Measurements from ENCODE around the gene COL18A1.

The COL18A1 gene

DNA sequence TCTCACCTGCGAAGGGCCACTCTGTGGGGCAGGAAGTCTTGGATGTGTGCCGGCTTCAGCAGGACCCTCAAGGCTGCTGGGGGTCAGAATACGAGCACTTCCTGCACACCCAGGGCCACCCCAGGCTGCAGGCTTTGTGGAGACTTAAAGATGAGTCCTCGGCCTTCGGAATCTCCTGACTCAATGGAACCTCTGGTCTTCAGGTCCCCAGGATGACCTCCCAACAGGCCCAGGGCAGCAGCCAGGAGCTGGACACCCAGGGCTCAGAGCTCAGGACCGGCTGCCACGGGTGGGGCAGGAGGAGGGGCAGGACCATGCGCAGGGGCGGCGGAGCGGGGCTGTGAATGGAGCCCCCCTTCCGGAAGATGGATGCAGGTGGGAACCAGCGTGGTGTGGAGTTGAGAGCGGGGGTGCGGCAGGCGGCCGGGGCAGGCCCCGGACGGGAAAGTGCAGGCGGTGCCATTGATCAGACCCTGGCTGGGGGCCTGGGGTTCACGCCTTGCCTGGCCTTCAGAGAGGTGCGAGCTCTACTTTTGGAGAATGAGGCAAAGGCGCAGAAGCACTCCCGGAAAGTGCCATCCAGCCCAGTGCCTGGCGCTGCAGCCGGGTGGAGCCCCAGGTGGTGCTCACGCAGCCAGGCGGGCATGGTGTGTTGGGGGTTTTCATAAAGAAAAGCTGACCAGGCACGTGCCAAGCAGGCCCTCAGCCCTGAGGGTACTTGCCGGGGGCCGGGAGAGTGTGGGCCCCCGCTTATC, 10.4 kb downstream of the COL18A1 start:
- DNase-seq, result no peak

DNA sequence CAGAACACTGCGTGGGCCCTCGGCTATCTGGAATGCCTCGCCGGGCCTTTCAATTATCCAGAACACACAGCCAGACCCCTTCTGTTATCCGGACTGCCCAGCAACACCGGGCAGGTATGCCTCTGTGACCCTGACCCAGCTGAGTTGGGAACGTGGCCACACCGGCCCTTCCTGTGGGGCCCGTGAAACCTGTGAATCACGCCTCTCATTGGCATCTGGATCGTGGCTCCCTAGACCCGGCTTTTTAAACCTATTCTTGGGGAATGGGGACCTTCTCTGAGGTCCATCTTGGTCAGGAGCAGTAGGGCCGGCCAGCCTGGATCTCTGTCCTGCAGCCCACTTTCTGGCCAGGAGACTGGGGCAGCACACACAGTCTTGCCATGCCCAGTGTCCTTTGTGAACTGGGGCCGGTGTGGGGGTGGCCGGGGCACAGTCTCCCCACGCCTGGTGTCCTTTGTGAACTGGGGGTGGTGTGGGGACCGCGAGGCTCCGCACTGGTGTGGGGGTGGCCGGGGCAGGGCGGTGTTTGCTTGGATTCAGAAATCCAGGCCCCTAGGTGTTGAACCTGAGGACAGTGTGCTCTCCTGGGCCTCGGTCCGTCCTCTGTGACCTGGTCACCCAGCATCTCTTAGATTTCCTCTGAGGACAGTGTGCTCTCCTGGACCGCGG, 11.1 kb downstream of the COL18A1 start:
- DNase-seq, result no peak

DNA sequence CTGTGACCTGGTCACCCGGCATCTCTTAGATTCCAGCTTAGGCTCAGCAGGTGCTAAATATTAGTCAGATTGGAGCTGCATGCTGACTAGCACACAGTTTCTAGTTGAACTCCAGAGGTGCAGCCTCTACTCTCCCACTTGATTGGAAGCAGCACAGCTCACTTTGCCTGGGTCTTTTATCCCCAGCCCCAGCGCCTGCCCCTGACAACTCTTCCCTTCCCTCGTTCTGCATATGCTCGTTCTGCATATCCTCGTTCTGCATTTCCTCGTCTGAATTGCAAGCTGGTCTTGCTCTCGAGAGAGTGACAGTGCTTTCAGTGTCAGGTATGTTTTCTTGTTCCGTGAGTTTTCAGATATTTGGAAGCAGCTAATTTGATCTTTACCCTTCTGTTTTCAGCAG, 11.7 kb downstream of the COL18A1 start:
- DNase-seq, result no peak

DNA sequence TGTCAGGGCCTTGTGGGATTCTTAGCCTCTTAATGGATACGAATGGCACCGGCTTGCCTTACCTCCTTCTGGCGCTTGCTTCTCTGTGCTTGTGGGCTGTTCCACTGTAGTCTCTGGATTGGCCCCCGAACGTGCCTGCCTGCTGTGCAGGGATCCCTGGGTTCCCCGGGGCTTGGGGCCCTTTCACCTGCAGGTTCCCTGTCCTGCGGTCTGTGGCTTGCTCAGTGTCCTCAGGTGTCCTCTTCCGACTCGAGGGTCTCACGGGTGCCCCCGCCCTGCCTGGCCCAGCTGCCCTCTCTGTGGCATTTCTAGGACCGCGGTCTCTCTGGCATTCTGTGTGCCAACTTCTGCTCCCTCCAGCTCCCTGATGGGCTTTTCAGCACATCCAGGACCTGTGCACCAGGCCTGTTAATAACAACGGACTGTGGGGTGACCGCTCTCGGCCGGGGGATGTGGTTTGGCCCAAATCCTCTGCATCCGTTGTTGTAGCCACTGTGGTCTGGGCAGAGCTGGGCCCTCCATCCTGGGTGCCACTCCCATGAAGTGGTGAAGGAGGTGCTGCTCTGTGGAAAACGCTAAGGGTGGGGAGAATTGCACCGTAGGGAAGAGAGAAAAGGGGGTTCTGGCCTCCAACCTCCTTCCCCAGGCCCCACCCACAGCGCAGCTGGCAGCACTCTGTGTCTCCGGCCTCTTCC, 12.4 kb downstream of the COL18A1 start:
- DNase-seq, result no peak

DNA sequence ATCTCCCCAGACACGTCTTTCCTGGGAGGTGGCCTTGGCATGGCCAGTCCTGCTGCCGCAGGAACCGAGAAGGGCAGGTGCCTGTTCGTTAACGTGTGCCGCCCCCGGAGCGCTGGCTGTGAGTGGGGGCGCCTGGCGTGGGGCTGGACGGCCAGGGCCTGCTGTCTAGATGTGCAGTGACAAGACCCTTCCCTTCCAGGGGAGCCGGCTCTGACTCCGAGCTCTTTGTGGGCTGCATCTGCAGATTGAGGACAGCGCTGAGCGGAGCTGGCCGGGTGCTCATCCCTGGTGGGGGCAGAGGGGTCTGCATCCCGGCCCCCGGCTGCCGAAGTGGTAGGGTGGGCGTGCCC, 13.0 kb downstream of the COL18A1 start:
- DNase-seq, result no peak

DNA sequence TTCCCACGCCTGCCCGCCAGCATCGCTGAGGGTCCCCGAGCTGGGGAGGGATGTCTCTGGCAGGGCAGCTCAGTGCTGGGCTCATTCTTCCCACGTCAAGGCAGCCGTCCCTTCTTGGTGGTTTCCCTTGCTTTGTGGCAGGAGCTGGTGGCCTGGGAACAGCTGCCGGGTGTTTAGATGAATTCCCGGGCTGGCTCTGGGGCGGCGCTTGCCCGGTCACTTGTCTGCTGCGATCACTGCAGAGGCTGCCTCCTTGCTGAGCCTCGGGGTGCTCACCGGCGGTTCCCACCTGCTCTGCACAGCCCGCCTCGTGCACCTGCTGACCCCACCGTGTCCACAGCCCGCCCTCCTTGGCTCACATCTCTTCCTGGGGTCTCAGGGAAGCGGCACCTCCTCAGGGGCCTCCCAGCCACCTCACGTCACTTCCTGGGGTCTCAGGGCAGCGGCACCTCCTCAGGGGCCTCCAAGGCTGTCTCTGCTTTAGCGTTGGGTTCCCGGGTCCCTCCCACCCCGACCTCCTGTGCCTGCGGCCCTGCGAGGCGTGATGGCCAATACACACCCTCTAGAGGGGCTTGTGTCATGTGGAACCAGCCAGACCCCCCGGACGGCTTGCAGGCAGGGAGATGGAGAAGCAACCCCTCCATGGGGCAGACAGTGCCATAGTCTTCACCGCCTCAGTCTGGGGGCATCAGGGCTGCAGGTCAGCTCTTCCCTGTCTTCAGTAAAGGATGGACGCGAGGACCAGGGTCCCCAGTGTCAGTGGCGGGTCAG, 13.5 kb downstream of the COL18A1 start:
- DNase-seq, result no peak

DNA sequence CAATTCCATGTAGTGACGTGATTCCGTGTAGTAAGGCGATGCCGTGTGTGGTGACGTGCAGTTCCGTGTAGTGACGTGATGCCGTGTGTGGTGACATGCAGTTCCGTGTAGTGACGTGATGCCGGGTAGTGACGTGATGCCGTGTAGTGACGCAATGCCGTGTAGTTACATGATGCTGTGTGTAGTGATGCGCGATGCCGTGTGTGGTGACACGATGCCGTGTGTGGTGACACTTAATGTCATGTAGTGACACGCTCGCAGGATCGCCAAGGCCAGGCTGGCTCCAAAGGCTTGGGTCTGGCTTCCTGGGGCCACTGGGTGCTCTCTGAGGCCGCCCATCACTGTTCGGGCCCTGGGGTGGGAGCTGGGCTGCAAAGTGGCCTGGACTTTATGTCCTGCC, 14.2 kb downstream of the COL18A1 start:
- DNase-seq, result no peak

DNA sequence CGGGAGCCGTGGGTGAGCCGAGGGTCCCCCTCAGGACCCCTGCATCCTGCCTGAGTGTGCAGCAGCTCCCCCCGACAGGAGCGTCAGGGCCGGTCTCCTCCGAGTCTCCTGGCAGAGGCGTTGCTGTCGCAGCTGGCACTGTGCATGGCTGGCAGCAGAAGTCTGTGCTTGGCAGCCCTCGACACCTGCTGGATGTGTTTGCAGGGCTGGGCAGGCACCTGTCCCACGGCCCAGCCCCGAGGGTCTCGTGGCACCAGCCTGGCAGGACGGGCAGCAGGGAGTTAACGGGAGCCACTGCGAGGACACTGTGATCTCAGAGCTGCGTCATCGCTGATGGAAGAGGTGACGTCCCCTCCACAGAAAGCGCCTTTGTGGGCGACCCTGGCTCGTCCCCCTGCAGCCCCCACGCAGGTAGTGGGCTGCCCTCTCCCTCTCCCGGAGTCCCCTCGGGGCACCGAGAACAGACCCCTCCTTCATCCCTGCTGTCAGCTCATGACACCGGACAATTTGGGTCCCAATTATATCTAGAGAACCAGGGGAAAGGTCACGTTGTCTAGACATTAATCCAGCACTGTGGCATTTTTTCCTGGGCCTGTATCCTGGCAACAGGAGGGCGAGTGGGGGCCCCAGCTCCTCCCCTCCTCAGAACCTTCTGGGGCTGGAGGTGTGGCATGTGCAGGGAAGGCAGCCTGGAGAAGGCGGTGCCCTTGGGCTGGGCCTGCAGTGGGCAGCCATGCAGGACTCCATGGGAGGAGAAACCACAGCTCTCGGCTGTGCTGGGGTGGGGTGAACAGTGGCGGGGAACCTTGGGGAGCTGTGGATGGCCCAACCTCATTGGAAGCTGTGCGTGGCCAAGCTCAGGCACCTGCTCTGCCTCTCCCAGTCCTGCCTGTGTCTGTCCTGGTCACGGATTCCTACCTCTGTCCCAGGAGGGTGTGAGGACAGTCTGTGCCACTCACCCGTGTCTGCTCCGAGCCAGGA, 15.4 kb downstream of the COL18A1 start:
- peak; percentile 55 for DNase-seq

DNA sequence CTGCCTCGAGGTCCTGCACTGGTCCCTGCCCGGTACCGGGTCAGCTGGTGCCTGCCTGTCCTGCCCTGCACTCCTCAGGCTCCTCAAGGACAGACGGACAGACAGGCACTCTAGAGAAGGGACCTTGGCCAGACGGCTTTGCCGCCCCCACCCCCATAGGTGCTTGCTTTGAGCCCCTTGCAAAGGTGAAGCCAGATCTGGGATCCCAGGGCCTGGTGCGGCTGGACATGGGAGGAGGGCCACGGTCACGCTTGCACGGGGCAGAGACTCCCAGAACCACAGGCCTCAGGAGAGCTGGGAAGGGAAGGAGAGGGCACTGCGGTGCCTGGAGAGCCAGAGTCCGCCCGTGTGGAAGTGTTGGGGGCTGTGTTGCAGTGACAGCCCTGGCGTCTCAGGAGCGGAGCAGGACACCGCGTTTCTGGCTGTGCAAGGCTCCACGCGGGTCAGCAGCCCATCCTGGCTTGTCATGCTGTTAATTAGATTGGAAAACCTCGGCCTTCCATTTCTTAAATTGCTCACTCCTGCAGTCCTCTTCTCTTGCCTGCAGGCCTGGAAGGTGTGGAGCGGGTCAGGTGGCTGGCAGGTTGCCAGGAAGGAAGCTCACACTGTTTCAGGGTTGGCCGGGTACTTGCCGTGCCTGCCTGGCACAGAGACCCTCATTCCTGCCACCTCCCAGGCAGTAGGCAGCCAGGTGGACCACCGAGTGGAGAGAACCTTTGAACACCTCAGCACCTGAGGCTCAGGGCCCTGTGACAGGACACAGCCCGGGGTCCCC, 16.3 kb downstream of the COL18A1 start:
- peak; percentile 87 for DNase-seq

DNA sequence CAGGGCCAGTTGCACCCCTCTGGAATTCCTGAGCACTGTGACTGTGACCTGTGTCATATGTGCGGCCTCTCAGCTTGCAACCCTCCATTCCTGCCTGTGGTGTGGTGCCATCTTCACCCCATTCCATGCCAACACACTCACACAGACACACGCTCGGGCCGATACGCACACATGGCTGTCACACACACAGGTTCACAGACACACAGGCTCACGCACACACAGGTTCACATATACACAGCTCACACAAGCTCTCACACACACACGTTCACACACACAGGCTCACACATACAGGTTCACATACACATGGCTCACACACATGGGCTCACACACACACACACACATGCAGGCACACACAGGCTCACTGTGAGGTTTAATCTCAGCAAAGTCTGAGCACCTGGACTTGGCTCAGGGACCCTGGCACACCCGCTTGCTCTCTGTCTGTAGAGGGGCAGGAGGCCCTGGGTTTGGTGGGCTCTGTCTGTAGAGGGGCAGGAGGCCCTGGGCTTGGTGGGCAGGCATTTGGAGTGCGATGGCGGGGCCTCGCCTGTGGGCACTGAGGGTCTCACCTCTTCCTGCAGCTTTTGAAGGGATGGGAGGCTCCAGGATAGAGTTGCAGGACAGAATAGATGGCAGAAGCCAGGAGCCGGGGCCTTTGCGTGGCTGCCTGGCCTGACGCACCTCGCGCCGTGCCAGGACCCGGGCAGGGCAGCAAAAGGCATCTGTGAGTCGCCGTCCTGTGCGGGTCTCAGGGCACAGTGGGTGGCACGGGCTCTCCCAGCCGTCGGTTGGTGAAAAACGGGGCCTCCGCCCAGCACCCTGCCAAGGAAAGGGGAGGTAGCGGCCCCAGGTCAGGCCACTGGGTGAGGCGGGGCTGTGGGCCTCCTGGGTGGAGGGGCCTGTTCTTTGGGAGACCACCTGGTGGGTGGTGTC, 17.1 kb downstream of the COL18A1 start:
- DNase-seq, result no peak

DNA sequence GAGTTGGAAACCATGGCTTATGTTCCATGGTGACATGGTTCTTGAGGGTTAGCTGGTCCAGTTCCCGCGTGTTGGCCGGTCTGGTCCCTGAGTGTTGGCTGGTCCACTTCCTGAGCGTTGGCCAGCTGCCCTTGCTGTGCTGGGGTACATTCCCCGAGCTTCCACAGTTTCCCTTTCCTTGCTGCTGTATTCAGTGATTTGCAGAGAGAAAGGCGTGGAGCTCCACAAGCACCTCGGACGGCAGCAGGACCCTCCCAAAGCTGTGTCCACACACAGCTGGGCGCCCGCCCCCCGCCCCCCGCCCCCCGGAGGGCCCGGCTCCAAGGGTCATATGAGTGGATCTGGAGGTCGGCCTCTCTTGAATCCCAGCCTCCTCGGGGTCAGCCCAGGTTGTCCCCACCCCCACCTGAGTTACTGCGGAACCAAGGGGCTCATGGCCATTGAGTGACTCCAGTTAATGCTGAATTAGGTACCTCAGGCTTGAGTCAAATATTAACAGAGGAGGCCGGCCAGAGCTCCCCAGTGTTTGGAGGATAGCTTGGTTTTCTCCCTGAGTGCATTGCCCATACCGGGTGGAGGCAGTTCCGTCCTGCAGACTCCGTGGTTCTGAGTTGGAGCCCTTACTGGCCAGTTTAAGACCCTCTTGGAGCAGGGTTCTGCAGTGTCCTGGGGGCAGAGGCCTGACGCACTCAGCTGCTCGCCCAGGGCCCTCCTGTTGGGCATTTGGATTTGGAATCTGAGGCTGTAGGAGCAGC, 18.4 kb downstream of the COL18A1 start:
- no peak for DNase-seq

DNA sequence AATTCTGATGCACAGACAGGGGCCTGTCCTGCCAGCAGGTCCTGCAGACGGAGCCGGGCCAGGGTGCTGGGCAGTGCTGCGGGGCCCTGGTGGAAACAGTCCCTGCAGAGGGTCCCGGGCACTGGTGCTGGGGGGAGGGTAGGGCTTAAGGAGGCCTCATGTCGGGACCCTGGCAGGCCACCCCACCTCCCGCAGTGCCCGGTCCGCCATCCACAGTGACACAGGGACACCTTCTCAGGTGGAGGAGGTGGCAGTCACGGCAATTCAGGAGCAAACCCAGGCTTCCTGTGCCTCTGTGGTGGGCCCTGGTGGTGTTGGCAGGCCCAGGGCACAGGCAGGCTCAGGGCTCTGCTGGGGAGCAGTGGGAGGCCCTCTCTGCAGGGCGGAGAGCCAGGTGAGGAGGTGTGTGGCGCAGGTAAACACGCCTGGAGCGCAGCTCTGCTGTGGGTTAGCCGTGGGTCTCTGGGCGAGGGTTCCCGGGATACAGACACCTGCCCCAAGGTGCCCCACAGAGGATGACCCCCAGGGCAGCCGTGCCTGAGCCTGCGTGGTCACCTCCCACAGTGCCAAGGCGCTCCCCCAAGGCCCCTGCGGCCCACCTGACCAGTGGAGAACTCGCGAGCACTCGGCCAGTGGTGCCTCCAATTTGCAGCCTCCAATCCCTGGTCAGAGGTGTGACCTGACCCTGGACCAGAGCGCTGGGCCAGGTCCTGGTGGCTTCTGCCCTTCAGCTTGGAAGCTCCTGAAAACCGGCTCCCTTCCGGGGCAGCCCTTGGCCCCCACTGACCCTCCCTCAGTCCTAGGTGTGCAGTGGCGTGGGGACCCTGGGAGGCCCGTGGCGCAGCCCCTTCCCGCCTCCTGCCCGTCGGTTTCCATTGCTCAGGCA, 19.2 kb downstream of the COL18A1 start:
- no peak for DNase-seq

DNA sequence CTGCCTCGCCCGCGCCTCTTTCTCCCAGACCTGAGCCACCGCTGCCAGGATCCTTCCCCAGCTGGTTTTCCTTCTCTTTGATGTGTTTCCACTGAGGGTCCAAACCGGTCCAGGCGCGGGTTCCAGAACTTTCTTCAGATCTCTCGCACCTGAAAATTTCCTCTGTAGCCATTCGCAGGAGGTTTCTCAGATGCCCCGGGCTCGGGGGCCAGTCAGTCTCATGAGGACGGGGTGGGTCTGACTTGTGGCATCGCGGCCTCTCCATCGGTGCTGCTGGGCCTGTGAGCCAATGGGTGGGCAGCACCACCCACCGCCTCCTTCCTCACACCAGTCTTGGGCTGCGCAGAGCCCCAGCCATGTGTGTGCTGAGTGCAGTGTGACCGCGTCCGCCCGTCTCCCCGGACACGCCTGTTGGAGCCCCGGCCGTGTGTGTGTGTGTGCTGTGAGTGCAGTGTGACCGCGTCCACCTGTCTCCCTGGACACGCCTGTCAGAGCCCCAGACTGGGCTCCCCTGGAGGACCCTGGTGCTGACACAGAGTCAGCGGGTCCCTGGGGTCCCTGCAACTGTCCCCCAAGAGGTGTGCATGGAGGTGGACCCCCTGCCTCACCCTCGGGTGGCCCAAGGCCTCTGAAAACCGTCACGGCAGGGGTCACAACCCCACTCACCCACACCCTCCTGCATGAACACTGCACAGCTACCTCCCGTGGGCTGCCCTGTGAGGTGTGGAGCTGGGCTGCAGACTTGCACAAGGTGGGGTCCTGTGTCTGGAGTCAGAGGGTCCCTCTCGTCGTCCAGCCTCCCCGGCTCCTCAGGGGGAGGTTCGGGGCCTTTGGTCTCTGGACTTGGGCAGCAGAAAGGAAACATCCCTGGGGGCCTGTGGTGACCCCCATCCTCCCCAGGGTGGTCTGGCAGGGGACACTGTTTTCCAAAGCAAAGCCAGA, 20.2 kb downstream of the COL18A1 start:
- DNase-seq, result no peak

DNA sequence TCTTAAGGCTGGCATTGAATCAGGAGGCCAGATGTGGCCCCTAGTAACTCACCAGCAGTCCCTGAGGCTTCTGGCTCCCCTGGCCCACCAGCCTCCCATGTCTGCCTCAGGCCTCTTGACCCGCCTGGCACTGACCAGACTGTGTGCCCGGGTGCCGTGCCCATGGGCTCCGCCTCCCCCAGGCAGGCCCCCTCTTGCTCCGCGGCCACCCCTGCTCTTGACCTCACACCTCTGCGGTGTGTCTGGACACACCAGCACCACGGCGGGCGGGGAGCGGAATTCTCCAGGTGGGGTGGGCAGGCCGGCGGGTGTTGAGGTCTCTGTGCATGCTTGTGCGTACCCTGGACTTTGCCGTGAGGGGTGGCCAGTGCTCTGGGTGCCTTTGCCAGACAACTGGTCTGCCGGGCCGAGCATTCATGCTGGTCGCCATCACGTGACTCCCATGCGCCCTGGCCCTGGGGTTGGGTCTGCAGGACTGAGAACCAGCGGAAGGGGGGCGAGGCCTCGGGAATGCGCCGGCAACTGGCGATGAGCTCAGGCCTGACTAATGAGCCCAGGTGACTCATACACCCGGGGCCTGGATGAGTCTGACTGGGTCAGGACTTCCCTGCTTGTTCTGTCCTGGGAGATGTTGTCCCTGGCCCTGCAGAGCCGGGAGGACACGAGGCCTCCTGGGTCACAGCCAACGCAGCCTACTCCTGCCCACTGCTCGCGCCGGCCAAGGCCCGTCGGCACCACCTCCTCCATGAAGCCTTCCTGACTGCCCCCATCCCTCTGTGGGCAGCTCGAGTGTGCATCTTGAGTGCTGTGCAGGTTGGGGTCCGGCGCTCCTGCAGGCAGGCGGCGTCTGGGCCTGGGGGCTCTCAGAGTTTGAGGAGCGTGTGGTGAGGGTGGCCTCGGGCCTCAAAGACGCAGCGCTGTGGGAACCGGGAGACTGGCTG, 22.6 kb downstream of the COL18A1 start:
- no peak for DNase-seq

DNA sequence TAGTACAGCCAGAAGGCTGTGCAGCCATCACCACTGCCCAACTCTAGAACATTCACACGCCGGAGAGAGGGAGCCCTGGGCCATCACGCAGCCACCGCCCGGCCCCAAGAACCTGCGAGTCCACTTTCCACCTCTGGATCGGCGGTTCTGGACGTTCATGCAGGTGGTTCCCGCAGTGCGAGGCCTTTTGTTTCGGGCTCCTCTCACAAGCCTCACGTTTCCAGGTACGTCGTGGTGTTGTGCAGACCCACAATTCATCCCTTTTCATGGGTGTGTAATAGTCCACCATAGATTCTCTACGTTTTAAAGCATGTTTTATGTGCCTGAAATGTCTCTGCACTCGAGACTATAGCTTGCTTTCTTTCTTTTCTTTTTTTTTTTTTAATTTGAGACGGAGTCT, 23.6 kb downstream of the COL18A1 start:
- DNase-seq, result no peak

Measured in DMS79 treated with DMSO at 0.1 percent for 48 hours (cell line).